ENCODE results near the gene ADCYAP1. TPM values are rescaled to one million over a fixed set of nuclear protein-coding genes. Genes with fewer than 3 reads are reported as not detected.

The ADCYAP1 gene
- total RNA-seq, 3 donors from 2014 or later: 0.17 to 3.4 (median 0.41) TPM

DNA sequence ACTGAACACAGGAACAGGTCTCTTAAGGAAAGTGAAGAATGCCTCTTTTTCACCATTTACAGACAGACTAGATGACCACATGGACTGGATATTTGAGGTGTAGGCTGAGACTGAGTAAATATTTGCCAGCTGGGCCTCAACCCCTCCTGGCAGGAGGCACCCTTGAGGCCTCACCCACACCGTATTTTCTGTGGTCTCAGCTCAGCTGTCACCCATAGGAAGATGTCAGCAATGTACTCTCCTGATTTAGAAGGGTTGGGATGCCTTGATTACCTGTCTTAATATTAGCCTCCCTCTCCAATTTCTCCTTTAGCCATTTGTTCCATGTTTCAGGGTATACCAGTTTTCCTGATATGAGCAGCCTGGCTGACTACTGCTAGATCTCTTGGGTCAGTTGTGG lies 20.3 kb downstream of the ADCYAP1 start:
- Histone ChIP-seq H3K4me1 (ENCODE audit: low read depth) (no peaks in the 10 kb centered on the region), H3K9me3 (no peaks in the 10 kb centered on the region), H3K36me3 (ENCODE audit: low read depth) (no peaks in the 10 kb centered on the region), H3K4me3 (no peak overlapping the region)
- DNase-seq (no peak), ATAC-seq (no peak)
- intact Hi-C loops (cut with DNase I, micrococcal nuclease): no loop called here
- TF ChIP-seq, protein P1, sequence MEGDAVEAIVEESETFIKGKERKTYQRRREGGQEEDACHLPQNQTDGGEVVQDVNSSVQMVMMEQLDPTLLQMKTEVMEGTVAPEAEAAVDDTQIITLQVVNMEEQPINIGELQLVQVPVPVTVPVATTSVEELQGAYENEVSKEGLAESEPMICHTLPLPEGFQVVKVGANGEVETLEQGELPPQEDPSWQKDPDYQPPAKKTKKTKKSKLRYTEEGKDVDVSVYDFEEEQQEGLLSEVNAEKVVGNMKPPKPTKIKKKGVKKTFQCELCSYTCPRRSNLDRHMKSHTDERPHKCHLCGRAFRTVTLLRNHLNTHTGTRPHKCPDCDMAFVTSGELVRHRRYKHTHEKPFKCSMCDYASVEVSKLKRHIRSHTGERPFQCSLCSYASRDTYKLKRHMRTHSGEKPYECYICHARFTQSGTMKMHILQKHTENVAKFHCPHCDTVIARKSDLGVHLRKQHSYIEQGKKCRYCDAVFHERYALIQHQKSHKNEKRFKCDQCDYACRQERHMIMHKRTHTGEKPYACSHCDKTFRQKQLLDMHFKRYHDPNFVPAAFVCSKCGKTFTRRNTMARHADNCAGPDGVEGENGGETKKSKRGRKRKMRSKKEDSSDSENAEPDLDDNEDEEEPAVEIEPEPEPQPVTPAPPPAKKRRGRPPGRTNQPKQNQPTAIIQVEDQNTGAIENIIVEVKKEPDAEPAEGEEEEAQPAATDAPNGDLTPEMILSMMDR (IDR thresholded peaks at IDR 0.05): no peak

DNA sequence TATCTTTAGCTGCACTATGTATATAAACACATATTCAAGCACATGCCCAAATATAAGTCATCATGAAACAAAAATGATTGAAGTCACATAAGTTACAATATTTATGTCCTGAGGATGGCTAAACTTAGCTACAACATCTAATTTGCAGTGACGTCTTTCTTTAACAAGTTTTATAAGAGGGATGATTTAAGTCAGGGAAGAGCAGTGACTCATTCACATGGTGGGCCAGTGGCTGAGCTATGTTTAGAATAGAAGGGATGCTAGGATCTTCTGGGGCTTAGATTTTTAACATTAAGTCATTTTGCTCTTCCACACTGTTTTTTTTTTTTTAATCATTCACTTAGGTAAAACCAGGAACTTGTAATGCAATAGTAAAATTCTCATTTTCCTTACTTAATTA lies 22.3 kb downstream of the ADCYAP1 start:
- H3K4me3 ChIP-seq: no peak overlapping the region
- no peak for DNase-seq
- no peaks in the 10 kb centered on the region for H3K4me1 ChIP-seq (ENCODE audit: low read depth)
- TF ChIP-seq, protein P1 (IDR thresholded peaks at IDR 0.05): no peak
- no peak for ATAC-seq
- H3K36me3 ChIP-seq (ENCODE audit: low read depth): no peaks in the 10 kb centered on the region
- intact Hi-C loops (cut with DNase I, micrococcal nuclease): no loop called here
- no peaks in the 10 kb centered on the region for H3K9me3 ChIP-seq

DNA sequence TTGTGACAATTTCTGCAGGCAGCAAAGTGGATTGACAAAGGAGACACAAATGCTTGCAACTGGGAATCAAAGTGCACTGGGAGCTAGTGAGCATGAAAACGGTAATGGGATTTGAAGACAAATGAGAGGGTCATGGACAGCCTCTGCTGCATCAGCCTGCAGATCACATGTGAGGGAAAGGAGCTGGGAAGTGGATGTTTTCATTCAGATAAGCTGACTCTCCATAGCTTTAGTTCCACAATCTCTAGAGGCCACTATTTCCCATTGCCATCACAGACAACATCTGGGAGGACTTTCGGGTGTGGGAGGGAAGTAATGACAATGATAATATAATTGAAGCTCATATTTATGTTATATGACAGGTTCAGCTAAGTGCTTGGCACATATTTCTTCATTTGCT lies 28.4 kb downstream of the ADCYAP1 start:
- DNase-seq (no peak), ATAC-seq (no peak)
- H3K9me3 ChIP-seq: no peaks in the 10 kb centered on the region
- TF ChIP-seq, protein P1 (IDR thresholded peaks at IDR 0.05): no peak
- intact Hi-C loops (cut with DNase I, micrococcal nuclease): no loop called here
- H3K36me3 ChIP-seq (ENCODE audit: low read depth): no peaks in the 10 kb centered on the region
- no peaks in the 10 kb centered on the region for H3K4me1 ChIP-seq (ENCODE audit: low read depth)
- H3K4me3 ChIP-seq: no peak overlapping the region

DNA sequence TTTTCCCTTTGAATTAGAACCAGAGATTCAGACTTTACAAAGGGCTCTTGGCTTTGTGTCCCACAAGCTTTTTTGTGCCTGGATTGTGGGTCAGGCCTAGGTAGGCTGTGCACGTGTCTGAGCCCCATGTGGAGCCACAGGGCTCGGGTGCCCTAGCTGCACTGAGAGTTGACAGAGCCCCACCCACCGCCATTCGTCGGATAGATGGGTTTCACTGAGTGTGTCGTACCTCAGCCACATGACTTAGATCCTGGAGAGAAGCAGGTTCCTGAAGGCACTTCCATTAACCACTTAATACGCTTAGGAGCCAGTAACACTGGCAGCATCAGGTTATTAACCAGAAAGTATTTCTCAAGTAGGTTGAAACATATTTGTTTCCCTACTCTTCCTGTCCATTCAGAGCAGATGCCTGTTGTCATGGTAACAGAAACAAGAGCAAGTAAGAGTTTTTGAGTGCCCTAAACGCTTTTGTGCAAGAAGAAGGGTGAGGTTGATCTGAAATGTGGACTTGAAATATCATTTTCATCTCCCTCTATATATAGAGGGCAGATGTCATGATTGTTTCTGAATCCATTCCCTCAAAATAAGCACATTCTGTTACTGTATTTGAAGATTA lies 30.0 kb downstream of the ADCYAP1 start:
- Histone ChIP-seq H3K36me3 (ENCODE audit: low read depth) (no peaks in the 10 kb centered on the region), H3K4me3 (no peak overlapping the region), H3K4me1 (ENCODE audit: low read depth) (no peaks in the 10 kb centered on the region), H3K9me3 (no peaks in the 10 kb centered on the region)
- TF ChIP-seq, protein P1 (IDR thresholded peaks at IDR 0.05): no peak
- intact Hi-C loops (cut with DNase I, micrococcal nuclease): no loop called here
- ATAC-seq (no peak), DNase-seq (no peak)

DNA sequence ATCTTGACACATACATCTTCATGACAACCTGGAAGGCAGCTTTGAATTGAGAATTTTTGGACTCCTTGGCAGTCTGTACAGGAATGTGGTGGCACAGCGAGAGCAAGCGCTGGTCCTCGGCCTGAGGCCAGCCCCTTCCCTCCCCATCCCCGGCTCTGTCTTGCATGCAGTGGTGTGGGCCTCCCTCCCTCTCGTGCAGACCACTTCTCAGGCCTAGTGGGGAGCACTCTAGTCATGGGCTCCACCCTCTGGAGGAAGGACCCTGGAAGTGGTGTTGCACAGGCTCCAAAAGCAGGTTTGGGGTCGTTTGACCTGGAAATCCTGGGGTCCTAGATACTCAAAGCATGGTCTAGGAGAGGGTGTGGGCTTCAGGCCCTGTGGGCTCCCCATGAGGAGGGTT lies 32.3 kb downstream of the ADCYAP1 start:
- ATAC-seq: no peak
- H3K9me3 ChIP-seq: no peaks in the 10 kb centered on the region

More for the DNA sequence above, 32.3 kb downstream of the ADCYAP1 start:
- Histone ChIP-seq H3K36me3 (ENCODE audit: low read depth) (no peaks in the 10 kb centered on the region), H3K4me3 (no peak overlapping the region), H3K4me1 (ENCODE audit: low read depth) (no peaks in the 10 kb centered on the region)
- intact Hi-C loops (cut with DNase I, micrococcal nuclease): no loop called here
- no peak for DNase-seq
- TF ChIP-seq, protein P1 (IDR thresholded peaks at IDR 0.05): no peak
